RWPE1 (cell line): ENCODE results near the gene CBFA2T2.
A peak's percentile ranks its signal among the peaks of the same experiment; 100 is the strongest.
"Not testable (repeated sequence)": the region's sequence is repeated elsewhere in the genome, so short reads cannot be mapped to it uniquely, and the experiment has no call there.

Experiments used
- CTCF ChIA-PET: fragments of 350-600 bp; sonication (Branson Sonifier 250); formaldehyde crosslinking; extraction: SDS; loops from one replicate; lab custom pipeline; 2021; lab: Yijun Ruan, JAX
- POLR2A ChIA-PET: fragments of 400-600 bp; formaldehyde crosslinking; extraction: SDS; loops from one replicate; lab custom pipeline; 2020; ENCODE audit warnings: antibody characterized with exemption; ENCODE audit not compliant: low non-redundant PET; lab: Yijun Ruan, JAX
- DNase-seq: peaks from one replicate; pipeline ENCODE4 v3.0.0; 2012; ENCODE audit warnings: low spot score
- H3K27ac ChIP-seq: fragments of 450-650 bp; 2 replicates; pipeline ENCODE4 v1.5.1; 2017
- CTCF ChIP-seq: fragments of 450-650 bp; conservative IDR thresholded peaks from 2 replicates; pipeline ENCODE4 v1.5.1; 2017; ENCODE audit warnings: low read depth, mild to moderate bottlenecking

Gene CBFA2T2

GRCh38 chr20:33558348-33559144 lies 68.7 kb downstream of the CBFA2T2 start:
- peak overlapping the region; percentile 15 for H3K27ac ChIP-seq
- CTCF ChIA-PET = interaction anchor here (0.6 kb wide), 1 partner anchor 132 kb away, joined by 7 read pairs; no protein-coding TSS in a partner anchor
- POLR2A ChIA-PET = no interaction called here
- TF ChIP-seq CTCF = no peak
- DNase-seq = no peak

- ChIA-PET POLR2A (no interaction called here), CTCF (interaction anchor here (0.6 kb wide), 1 partner anchor 133 kb away, joined by 7 read pairs; no protein-coding TSS in a partner anchor)
- H3K27ac ChIP-seq = peak overlapping the region; percentile 47
- no peak for DNase-seq
- no peak for TF ChIP-seq CTCF
Measured at GRCh38 chr20:33559212-33559611, 69.3 kb downstream of the CBFA2T2 start.

GRCh38 chr20:33560026-33560425 lies 70.1 kb downstream of the CBFA2T2 start:
- no peak for TF ChIP-seq CTCF
- no peak for DNase-seq
- ChIA-PET CTCF (interaction anchor here (0.5 to 0.6 kb wide), 2 partner anchors 37 to 1112 kb away, joined by 3 read pairs; no protein-coding TSS in a partner anchor), POLR2A (no interaction called here)
- H3K27ac ChIP-seq = no peak overlapping the region

GRCh38 chr20:33561053-33561452 lies 71.2 kb downstream of the CBFA2T2 start:
- H3K27ac ChIP-seq = peak overlapping the region; percentile 39
- DNase-seq, POLR2A ChIA-PET: not testable (repeated sequence)
- CTCF ChIA-PET = interaction anchor here (0.7 to 1.3 kb wide), 2 partner anchors 15 kb away, joined by 3 to 4 read pairs; no protein-coding TSS in a partner anchor

- no peak for TF ChIP-seq CTCF
- peak; percentile 85 for DNase-seq
- ChIA-PET POLR2A (interaction anchor here (0.6 kb wide), 1 partner anchor 75 kb away, joined by 7 read pairs; no protein-coding TSS in a partner anchor), CTCF (interaction anchor here (0.6 to 1.3 kb wide), 4 partner anchors 15 to 92 kb away, joined by 3 to 4 read pairs (median 3); no protein-coding TSS in a partner anchor)
- peak overlapping the region; percentile 66 for H3K27ac ChIP-seq
Measured at GRCh38 chr20:33561692-33562601, 72.1 kb downstream of the CBFA2T2 start.

GRCh38 chr20:33563788-33564187 lies 73.9 kb downstream of the CBFA2T2 start:
- H3K27ac ChIP-seq = no peak overlapping the region
- DNase-seq = no peak
- ChIA-PET POLR2A (no interaction called here), CTCF (no interaction called here)
- no peak for TF ChIP-seq CTCF
